ENCODE results near the gene KLF7.

The KLF7 gene

DNA sequence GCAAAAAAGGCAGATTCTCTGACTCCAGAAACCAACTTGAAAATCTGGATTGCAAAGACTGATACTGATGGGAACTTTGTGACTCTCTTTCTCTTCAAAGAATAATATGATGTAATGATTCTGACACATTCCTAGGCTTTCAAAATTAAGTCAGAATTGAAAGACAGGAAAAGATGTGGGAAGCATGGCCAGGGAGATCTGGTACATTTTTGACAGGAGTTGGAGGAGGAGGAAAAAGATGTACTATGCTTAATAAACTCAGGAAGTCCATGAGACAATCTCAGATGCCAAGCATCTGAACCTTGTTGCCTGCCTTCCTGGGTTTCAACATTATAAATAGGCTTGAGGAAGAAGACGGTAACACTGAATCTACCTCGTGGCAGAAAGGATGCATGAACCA is 34.2 kb downstream of the KLF7 start:
- no peak overlapping the region for H3K27ac ChIP-seq
- TF ChIP-seq, protein P1, sequence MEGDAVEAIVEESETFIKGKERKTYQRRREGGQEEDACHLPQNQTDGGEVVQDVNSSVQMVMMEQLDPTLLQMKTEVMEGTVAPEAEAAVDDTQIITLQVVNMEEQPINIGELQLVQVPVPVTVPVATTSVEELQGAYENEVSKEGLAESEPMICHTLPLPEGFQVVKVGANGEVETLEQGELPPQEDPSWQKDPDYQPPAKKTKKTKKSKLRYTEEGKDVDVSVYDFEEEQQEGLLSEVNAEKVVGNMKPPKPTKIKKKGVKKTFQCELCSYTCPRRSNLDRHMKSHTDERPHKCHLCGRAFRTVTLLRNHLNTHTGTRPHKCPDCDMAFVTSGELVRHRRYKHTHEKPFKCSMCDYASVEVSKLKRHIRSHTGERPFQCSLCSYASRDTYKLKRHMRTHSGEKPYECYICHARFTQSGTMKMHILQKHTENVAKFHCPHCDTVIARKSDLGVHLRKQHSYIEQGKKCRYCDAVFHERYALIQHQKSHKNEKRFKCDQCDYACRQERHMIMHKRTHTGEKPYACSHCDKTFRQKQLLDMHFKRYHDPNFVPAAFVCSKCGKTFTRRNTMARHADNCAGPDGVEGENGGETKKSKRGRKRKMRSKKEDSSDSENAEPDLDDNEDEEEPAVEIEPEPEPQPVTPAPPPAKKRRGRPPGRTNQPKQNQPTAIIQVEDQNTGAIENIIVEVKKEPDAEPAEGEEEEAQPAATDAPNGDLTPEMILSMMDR (conservative IDR thresholded peaks at IDR 0.05): no peak

DNA sequence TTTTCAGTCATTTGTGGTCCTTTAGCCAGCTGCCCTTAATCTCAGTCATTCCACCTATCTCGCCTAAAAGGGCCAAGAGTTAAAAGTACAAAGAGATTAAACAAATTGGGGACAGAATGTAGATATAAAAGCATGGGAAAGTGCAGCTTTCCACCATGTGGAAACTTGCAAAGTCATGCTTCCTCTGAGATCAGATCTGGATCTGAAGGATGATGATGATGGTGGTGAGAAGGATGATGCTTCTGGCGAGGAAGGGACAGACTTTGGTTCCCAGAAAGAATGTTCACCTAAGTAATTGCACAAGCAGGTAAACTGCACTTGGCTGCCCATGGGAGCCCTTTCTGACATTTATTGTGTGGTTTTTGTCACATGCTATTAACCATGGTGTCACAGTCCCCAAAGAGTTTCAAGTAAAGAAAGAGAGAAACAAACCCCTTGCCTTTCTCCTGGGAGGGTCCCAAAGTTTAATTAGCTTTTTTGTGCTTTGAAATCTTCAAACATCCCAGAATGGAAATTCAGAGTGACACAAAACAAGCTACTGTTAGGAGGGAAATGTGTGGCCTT is 34.7 kb downstream of the KLF7 start:
- no peak overlapping the region for H3K27ac ChIP-seq

DNA sequence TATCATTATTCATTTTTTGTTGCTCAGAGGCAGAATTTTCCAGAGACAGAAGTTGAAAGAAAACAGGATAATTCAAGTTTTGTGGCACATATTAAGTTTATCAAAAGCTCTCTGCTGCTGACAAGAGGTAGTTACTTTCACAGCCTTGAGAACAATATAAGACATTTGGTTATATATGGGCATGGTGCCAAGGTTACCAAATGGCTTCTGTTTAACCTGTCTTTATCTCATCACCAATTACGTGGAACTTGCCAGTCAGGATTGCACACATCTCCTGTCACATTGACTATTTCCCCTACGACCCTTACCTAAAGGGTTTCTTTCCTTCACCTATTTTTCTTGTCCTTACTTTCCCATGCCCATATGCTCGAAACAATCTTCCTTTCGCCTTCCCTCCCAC is 35.9 kb downstream of the KLF7 start:
- no peak overlapping the region for H3K27ac ChIP-seq
- TF ChIP-seq, protein P1 (conservative IDR thresholded peaks at IDR 0.05): no peak

More for the DNA sequence above, 34.7 kb downstream of the KLF7 start:
- TF ChIP-seq, protein P1 (conservative IDR thresholded peaks at IDR 0.05): no peak

DNA sequence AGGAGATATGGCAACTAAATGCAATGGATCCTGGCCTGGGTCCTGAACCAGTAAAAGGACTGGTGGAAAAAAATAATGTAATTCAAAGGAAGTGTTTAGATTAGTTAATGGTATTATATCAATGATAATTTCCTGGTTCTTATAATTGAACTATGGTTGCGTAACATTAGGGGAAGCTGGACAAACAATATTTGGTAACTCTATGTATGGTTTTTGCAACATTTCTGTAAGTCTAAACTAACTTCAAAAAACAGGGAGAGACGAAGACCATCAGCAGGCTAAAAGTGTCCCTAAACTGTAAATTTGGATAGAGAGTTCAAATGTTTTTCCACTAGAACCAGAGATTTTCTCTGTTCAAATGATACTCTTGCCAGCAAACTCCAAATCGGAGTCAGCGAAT is 36.9 kb downstream of the KLF7 start:
- TF ChIP-seq, protein P1 (conservative IDR thresholded peaks at IDR 0.05): no peak
- no peak overlapping the region for H3K27ac ChIP-seq

DNA sequence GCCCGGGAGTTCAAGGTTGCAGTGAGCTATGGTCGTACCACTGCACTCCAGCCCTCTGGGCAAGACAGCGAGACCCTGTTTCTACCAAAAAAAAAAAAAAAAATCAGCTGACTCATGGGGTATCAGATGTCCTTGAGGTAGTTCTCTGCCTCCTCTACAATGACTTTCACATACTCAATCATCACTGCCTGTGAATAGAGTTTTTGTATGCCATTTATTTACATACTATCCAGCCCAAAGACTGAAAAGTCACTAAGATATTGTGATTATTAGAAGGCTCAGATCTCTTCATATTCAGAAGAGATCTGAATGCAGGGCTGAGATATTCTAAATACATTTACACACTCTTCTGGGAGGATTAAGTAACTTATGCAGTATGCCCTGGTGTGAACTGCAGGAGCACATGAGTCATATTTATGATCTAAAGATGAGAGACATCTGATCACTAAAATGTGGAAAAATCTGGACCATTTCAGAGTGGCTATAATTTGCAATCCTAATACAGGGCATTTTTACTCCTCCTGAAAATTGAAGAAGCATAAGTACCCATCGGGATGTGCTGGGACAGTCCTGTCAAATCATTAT is 38.9 kb downstream of the KLF7 start:
- H3K27ac ChIP-seq: no peak overlapping the region
- TF ChIP-seq, protein P1 (conservative IDR thresholded peaks at IDR 0.05): no peak

DNA sequence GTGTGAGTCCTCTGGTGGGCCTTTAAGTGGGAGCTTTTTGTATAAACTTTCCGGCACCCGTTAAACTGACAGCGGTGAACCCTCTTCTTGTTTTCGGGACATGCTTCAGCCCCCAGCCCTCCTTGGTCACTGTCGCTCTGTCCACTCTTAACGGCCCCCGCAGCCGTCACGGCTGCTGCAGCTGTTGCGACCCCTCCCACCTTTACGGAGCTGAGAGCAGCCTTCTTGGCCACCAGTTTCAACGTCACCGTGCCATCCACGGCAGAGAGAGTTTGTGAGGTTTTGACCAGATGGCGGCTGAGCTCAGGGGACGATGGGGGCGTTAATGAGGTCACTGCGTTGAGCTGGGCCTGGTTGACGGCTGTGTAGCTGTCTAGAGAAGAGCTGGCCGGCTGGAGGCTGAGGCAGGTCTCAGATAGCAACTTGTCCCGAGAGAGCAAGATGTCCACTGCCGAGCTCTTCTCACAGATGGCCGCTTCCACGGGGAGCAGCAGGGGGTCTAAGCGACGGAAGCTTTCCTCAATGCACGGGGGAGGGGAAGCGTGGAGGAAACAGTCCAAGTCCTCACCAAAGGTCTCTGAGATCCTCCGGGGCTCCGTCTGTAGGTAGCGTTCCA is 41.9 kb downstream of the KLF7 start:
- H3K27ac ChIP-seq: no peak overlapping the region
- TF ChIP-seq, protein P1 (conservative IDR thresholded peaks at IDR 0.05): no peak

DNA sequence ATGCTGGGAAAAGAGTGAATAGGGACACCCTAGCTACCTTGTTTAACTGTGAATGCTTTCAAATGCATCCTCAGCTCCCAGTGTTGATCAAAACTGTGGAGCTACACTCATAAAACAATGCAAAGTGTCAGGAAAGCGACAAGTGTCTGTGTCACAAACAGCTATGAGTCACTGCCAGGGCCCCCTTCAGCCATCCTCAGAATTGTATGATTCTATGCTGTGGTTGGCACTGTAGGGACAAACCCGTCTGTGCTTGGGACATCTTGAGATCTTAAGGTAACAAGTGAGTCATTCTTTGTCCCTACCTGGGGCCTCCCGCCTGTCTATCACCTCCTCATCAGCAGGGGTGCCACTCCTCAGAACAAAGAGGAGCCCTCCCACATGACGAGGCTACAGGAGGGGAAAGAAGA is 42.4 kb downstream of the KLF7 start:
- TF ChIP-seq, protein P1 (conservative IDR thresholded peaks at IDR 0.05): no peak

More for the DNA sequence above, 42.4 kb downstream of the KLF7 start:
- no peak overlapping the region for H3K27ac ChIP-seq

All from VCaP (cell line).